GM12873 (cell line): Measurements from ENCODE around the gene COBL.

Experiments used
- TF ChIP-seq, protein P1 (sequence below): IDR thresholded peaks from 2 replicates; pipeline ENCODE4 v1.5.1; 2012; ENCODE audit warnings: low read depth, mild to moderate bottlenecking, moderate library complexity, low read length, control low read depth; ENCODE audit not compliant: insufficient read depth; ENCODE audit errors: missing control alignments

The COBL gene

GRCh38 chr7:51270965-51271364 is 45.6 kb downstream of the COBL start:
- TF ChIP-seq, protein P1, sequence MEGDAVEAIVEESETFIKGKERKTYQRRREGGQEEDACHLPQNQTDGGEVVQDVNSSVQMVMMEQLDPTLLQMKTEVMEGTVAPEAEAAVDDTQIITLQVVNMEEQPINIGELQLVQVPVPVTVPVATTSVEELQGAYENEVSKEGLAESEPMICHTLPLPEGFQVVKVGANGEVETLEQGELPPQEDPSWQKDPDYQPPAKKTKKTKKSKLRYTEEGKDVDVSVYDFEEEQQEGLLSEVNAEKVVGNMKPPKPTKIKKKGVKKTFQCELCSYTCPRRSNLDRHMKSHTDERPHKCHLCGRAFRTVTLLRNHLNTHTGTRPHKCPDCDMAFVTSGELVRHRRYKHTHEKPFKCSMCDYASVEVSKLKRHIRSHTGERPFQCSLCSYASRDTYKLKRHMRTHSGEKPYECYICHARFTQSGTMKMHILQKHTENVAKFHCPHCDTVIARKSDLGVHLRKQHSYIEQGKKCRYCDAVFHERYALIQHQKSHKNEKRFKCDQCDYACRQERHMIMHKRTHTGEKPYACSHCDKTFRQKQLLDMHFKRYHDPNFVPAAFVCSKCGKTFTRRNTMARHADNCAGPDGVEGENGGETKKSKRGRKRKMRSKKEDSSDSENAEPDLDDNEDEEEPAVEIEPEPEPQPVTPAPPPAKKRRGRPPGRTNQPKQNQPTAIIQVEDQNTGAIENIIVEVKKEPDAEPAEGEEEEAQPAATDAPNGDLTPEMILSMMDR: no peak

DNA sequence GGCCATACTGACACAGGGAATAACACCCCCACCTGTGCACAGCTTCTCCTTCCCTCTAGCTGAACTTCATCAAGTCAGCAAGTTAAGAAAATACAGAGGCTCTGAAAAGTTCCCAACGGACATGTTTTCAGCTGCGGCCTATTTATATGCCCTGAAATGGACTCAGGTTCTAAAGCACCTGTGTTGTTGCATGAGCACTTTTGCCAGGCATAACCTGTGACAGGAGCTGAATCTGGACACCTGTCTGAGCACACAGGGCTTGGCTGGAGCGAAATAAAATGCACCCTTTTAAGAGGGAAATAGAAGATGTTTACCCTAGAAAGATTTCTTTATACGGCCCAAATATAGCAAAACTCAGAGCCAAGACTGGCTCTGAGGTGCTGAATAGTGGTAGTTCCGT is 46.7 kb downstream of the COBL start:
- TF ChIP-seq, protein P1: no peak

DNA sequence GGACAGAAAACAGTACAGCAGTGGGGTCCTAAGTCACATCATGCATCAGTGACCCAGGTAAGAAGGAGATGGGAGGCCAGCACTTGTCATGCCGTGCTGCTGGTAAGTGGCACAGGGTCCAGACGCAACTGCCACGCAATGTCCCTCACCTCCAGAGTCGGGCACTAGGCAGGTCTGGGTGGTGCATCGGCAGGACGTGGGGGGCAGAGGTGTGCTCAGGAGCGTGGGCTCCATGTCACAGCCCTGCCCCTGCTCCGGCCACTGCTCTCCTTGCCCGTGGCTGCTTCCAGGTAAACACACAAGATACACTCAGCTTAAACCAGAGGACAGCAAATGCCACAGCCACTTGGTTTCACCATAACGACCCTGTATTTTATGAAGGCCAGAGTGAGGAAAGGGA is 47.3 kb downstream of the COBL start:
- TF ChIP-seq, protein P1: no peak

DNA sequence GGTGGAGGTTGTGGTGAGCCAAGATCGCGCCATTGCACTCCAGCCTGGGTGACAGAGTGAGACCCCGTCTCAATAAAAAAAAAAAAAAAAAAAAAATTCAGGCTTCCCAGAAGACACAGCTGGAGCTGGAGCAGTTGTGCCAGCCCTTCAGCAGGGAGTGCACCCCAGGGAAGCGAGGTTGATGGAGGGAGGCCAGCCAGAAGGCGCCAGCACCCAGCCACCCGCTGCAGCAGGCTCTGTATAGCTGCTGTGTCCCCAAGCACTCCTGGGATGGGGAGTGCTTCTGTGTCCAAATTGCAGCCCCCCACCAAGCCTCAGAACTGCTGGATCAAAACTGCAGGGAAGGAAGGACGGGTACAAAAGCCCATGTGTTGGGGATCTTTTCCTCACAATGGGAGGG is 47.8 kb downstream of the COBL start:
- TF ChIP-seq, protein P1: no peak

DNA sequence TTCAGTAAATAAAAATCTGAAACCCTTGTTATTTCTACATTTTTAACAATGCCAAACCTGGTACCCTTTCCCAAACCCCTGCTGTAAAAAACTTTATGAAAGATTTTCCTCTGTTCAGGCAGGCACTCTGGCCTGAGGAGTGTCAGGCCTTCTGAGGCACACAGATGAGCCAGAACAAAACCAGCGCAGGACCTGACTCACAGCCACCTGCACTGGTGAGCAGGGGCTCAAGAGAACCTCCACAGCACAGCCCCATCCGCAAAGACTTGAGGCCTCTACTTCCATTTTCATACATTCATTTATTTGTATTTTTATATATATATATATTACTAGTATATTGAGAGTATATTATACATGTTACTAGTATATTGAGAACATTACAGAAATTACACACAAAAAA is 49.4 kb downstream of the COBL start:
- TF ChIP-seq, protein P1: no peak

- TF ChIP-seq, protein P1: no peak
Measured at GRCh38 chr7:51265066-51265907, 51.3 kb downstream of the COBL start.

GRCh38 chr7:51263631-51264484 is 52.8 kb downstream of the COBL start:
- TF ChIP-seq, protein P1: no peak
